Ramos (cell line): ENCODE measurements around the gene CCDC192.

Experiments used
- in situ Hi-C: fragments of 300-500 bp; cut with MboI; formaldehyde crosslinking; loops from one replicate; pipeline ENCODE4 v1.14.3; 2022; ENCODE audit warnings: low sequenced_read_pairs; ENCODE audit not compliant: unreplicated experiment

CCDC192 gene

GRCh38 chr5:127967983-127968592, 264.9 kb downstream of the CCDC192 start:
- in situ Hi-C loops: no loop called here

GRCh38 chr5:127969002-127969401, 265.8 kb downstream of the CCDC192 start:
- in situ Hi-C loops: no loop called here

GRCh38 chr5:127969651-127970050, 266.5 kb downstream of the CCDC192 start:
- in situ Hi-C loops: no loop called here

- in situ Hi-C loops: no loop called here
These were observed 266.9 kb downstream of the CCDC192 start for GRCh38 chr5:127970081-127970480.

GRCh38 chr5:127970854-127971425, 267.7 kb downstream of the CCDC192 start:
- in situ Hi-C loops: no loop called here

GRCh38 chr5:127975961-127976360, 272.8 kb downstream of the CCDC192 start:
- in situ Hi-C loops: no loop called here

- in situ Hi-C loops: no loop called here
These were observed 273.3 kb downstream of the CCDC192 start for GRCh38 chr5:127976525-127976924.

- in situ Hi-C loops: no loop called here
These were observed 274.0 kb downstream of the CCDC192 start for GRCh38 chr5:127976991-127977717.

GRCh38 chr5:127978738-127979300, 275.6 kb downstream of the CCDC192 start:
- in situ Hi-C loops: no loop called here

GRCh38 chr5:127979475-127979874, 276.3 kb downstream of the CCDC192 start:
- in situ Hi-C loops: no loop called here

GRCh38 chr5:127980843-127981242, 277.7 kb downstream of the CCDC192 start:
- in situ Hi-C loops: no loop called here

GRCh38 chr5:127981498-127981897, 278.3 kb downstream of the CCDC192 start:
- in situ Hi-C loops: no loop called here

- in situ Hi-C loops: no loop called here
These were observed 282.7 kb downstream of the CCDC192 start for GRCh38 chr5:127985811-127986325.

- in situ Hi-C loops: no loop called here
These were observed 284.4 kb downstream of the CCDC192 start for GRCh38 chr5:127987354-127988145.

GRCh38 chr5:127988146-127988760, 285.1 kb downstream of the CCDC192 start:
- in situ Hi-C loops: no loop called here
